Measurements from ENCODE around the gene FGF18.
A peak's percentile ranks its signal among the peaks of the same experiment; 100 is the strongest.

The FGF18 gene

DNA sequence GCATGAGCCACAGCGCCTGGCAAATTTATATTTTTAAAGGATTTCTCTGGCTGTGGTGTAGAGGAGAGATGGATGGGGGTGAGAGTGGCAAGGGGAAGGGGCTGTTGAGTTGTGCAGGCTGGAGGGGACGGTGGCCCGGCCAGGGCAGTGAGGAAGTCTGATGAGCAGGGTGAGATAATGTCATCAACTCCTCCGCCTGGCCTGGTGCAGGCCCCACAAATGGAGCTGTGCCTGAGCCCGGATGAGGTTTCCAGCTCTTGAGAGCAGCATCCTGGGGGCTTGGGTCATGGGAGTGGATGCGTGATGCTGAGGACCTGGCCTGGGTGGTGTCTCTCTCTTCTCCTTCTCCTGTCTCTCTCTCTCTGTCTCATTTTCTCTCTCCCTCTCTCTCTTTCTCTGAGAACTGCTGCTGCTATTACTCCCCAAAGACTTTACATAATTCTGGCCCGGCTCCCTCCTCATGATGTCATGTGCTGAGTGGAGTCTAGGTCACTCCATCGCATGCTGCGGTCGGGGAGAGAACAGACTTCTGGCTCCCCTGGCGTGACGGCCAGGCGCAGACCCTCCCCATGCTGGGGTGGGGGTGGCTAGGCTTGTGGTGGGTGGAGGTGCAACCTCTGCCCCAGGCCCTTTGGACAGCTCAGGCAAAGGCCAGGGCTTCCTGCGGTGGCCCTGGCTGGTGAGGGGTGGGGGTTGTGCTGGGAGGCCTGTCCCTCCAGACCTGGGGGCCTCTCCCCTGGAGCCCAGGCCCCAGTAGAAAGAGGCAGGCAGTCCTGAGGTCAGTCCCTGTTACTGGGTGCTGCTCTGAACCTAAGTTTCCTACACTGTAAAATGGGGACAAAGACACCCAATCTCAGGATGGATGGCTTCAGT, 26.4 kb downstream of the FGF18 start:
- peak; percentile 11 for DNase-seq

- no peak for DNase-seq
These were observed 27.8 kb downstream of the FGF18 start for GRCh38 chr5:171447226-171447625.

DNA sequence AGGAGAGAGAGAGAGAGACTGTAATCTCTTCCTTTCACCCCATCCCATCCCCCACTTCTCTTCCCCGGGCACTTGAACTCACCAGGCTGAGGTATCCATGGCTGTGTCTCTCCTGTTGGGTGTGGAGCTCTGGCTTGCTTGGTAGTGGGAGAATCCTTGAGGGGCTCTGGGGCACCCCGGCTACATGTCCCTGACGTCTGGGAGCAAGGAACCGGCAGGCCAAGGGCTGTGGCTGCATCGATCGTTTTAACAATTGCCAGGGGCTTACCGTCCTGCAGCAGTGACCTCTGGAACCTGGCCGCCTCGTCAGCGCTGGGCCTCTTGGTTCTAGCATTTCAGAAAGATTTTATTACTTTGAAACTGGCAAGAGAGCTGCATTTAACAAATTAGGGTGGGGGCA, 30.0 kb downstream of the FGF18 start:
- DNase-seq: no peak

DNA sequence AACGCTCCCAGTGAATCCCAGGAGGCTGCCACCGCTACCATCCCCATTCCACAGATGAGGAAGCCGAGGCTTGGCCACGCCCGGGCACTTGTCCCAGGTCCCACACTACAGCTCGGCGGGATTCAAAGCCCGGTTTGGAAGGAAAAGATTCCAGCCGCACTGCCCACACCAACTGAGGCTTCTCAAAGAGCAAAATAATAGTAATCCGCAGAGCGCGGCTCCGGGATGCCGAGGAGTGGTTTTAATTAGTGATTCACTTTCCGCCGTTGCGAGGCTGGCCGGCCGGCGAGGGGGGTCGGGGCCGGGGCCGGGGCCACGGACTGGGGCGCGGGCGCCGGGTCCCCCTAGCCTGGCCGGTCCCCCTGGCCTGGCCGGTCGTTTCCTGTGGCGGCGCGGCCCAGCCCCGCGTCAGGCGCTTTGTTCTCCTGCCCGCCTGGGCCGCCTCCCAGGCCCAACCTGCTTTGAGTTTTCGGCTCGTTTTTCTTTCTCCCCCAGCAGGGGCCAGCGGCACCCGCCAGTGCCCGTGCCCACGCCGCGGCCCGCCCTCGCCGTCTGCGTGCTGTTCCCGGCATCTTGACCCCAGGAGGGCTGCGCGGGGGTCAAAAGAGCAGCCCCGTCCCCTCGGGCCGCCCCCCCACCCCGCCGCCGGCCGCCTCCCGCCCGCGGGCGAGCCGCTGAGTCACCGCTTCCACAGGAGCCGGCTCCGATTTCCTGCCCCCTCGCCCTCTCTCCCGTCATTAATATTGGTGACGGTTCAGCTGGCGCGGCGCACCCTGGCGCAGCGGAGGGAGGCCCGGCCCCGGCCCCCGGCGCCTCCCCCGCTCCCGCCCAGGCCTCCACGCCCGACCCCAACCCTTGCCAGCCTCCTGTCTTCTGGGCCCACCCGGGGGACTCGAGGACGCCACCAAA, 31.2 kb downstream of the FGF18 start:
- DNase-seq: peak; percentile 81

DNA sequence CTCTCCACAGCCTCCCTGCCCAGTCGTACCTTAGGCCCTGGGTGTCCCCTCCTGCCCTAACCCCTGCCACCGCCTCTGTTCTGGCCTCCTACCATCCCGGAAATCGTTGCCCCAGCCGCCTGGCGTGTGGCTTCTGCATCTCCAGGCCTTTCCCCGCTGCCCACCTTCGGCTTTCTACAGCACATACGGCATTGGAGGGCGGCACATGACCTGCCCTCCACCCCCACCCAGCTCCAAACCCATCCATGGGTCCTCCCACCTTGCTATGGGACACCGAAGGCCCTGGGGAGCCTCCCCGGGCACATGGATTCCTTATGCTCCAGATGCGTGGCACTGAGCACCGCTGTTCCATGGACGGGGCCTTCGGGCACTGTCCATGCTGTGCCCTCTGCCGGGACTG, 32.0 kb downstream of the FGF18 start:
- no peak for DNase-seq

GRCh38 chr5:171453056-171453725, 33.7 kb downstream of the FGF18 start:
- DNase-seq: no peak

- DNase-seq: no peak
These were observed 34.5 kb downstream of the FGF18 start for GRCh38 chr5:171453988-171454387.

- DNase-seq: no peak
These were observed 35.1 kb downstream of the FGF18 start for GRCh38 chr5:171454549-171454948.

GRCh38 chr5:171455522-171455921, 36.1 kb downstream of the FGF18 start:
- DNase-seq: no peak

- no peak for DNase-seq
These were observed 37.9 kb downstream of the FGF18 start for GRCh38 chr5:171457208-171457981.

- DNase-seq: no peak
These were observed 40.4 kb downstream of the FGF18 start for GRCh38 chr5:171459839-171460238.

DNA sequence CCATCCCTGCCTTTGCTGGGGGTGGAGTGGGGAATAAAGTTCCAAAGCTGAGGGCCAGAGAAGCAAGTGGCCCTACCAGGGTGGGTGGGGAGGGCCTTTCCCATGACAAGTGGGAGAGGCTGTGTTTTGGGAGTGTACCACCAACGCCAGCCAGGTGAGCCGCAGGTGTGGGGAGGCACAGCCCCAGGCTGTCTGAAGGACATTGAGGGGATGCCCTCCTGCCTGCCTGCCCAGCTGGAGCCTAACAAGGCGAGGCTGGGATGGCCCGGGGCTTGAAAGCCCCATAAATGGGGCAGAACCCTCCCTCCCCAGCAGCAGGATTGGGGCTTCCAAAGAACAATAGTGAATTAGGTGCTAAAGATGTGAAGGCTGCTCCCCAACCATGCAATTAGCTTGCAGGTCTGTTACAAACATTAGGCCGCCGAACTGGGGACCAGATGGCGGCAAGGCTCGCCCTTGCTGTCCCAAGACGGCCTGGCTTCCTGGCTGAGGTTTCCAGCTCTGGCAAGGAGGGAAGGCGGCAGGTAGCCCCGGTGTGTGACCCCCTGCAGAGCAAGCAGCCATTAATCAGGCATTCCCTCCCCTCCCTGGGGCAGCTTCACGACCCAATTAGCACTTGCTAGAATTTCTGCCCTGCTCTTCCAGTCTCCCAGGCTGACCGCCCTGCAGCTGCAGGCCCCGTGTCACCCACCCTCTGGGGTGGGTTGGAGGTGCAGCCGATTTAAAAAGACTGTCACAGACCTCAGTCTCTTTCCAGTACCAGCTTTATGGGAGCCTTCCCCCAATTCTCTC, 42.9 kb downstream of the FGF18 start:
- DNase-seq: no peak

DNA sequence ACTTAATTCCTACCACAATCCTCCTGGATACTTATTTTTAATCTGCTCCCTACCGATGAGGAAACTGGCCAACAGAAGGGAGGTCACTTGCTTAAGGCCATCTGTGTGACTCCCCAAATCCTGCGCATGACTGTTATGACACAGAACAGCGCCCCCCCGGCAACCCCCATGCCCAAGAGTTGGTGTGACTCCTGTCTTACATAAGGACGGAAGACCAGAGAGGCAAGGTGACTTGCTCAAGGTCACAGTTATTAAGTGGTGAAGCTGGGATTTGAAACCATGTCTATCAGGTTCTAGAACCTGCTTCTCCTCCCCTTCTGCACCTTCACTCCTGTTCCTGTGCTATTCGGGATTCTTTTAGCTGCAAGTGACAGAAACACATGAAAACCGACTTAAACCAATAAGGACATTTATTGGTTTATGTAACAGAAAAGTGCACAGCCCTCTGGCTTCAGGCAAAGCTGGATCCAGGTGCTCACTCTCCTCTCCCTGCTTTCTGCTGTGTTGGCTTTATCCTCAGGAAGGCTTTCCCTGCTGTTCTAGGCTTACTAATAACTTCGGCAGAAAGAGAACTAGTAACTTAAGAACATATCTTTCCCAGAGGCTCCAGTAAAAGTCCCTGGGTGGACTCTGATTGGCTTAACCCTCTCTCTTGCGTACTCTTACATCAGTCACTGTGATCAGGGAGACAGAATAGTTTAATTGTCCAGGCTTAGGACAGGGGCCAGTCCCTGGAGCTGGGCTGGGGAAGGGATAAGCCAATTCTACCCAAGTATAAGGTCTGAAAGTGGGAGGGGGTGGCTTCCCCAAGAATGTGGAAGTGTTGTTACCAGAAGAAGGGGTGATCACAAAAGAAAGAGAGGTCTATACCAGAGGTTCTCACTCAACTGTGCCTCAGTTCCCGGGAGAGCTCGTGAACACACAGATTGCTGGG, 43.7 kb downstream of the FGF18 start:
- DNase-seq: no peak

DNA sequence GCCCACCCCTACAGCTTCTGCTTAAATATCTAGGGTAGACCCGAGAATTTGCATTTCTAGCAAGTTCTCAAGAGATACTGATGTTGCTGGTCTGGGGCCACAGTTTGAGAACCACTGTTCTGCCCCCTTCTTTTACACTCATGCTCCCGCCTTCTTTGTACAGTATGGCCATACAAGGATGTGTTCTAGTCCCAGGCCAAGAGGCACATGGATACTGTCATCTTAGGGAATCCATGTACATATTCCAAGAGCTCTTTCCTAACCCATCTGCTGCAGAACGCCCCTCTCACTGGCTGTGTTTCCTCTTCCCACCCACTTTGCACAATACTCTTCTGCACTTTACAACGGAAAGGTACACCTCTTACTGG, 44.4 kb downstream of the FGF18 start:
- DNase-seq: no peak

DNA sequence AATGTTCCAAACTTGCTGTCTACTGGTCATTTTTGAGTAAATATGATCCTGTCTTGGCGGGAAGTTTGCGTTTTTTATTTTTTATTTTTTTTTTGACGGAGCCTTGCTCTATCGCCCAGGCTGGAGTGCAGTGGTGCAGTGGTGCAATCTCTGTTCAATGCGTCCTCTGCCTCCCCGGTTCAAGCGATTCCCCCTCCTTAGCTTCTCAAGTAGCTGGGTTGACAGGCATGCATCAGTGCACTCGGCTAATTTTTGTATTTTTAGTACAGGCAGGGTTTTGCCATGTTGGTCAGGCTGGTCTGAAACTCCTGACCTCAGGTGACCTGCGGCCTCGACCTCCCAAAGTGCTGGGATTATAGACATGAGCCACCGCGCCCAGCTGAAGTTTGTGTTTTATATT, 45.4 kb downstream of the FGF18 start:
- no peak for DNase-seq

DNA sequence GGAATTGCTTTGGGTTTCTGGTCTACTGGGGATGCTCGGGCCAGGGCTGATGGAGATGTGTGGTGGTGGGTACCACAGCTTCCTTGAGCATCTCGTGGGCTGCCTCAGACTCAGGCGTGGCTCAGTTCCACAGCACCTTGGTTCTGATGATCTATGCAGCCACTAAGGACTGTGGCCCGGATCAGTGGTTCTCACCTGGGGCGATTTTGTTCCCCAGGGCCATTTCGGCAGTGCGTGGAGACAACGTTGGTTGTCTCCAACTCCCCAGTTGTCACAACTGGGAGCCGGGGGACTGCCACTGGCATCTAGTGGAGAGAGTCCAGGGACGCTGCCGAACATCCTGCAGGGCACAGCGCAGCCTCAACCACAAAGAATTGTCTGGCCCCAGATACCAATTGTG, 47.7 kb downstream of the FGF18 start:
- no peak for DNase-seq

GRCh38 chr5:171469326-171469725, 49.9 kb downstream of the FGF18 start:
- DNase-seq: no peak

DNA sequence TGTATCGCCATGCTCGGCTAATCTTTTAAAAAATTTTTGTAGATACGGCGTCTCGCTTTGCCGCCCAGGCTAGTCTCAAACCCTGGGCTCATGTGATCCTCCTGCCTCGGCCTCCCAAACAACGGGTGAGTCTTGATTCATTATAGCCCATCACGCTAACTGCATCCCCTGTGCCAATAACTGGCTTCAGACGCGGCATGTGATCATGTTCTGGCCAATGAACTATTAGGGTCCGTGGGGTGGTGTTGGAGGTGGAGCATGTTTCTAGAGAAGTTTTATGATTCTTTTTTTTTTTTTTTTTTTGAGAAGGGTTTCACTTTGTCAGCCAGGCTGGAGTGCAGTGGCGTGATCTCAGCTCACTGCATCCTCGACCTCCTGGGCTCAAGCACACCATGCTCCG, 51.0 kb downstream of the FGF18 start:
- DNase-seq: no peak

DNA sequence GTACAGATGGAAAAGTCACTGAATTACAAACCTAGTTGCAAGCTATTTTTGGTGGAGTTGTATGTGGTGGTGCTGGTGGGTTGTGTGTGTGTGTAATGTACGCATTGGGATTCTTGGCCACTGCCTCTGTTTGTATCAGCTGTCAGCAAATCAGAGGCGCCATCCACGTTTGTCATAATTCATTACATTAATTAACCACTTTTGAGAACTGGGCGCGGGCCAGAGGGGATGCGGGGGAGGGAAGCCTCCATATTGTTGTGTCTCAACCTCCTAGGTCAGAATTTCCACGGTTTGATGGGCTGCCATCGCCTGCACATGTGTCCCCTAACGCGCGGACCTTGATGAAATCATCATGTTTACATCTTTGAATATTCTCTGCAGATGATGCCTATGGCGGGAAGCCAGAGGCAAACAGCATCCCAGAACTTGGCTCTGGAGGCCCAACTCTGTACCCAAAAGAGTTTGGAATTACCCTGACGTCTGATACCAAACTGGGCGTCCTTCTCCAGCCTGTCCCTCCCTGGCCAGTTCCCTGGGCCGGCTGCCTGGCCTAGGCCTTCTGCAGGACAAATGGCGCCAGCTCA, 54.9 kb downstream of the FGF18 start:
- no peak for DNase-seq

DNA sequence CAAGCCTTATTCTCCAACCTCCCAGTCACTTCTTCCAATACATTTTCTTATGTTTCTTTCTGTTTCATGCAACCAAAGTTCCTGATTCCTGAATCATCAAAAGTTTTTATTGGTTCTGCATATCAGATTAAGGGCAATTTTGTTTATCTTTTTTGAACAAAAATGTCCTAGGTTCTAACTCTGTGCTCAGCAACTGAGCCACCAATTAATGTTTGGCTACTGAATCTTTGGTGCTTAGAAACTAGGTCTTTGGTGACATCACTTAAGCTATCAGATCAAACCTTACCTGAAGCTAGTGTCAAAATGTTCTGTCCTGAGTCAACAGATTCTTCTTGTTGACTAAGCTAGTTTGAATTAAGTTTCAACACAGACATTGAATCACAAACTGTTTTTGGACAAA, 56.1 kb downstream of the FGF18 start:
- no peak for DNase-seq

Data from EL (cell line).